H1 (cell line): ENCODE results near the gene SH3D19. TPM values are rescaled to one million over a fixed set of nuclear protein-coding genes. Genes with fewer than 3 reads are reported as not detected.

ENCODE experiments used
- POU5F1 ChIP-seq: IDR thresholded peaks from 2 replicates; pipeline ENCODE4 v1.6.1; 2011; ENCODE audit warnings: low read depth, mild to moderate bottlenecking, low read length, moderate library complexity
- RFX5 ChIP-seq: IDR thresholded peaks from 2 replicates; pipeline ENCODE4 v1.6.1; 2011; ENCODE audit warnings: low read depth, low read length, improper control_type of control experiment, borderline replicate concordance
- SIN3A ChIP-seq, 2 experiments: IDR thresholded peaks in 1 of 2; conservative IDR thresholded peaks in 1 of 2; 2 replicates each; pipeline ENCODE4 v1.6.1; 2011 to 2012; ENCODE audit warnings: low read length in 2 of 2, improper control_type of control experiment in 1 of 2, low read depth in 1 of 2, mild to moderate bottlenecking in 1 of 2
- TAF1 ChIP-seq: IDR thresholded peaks from 2 replicates; pipeline ENCODE4 v1.6.1; 2011; ENCODE audit warnings: mild to moderate bottlenecking, low read depth, low read length
- TAF7 ChIP-seq: optimal IDR thresholded peaks from 2 replicates; pipeline ENCODE3; 2011; ENCODE audit warnings: low read depth, mild to moderate bottlenecking, inconsistent platforms, low read length, moderate library complexity, borderline replicate concordance
- polyA plus RNA-seq, 7 experiments: library from polyadenylated mRNA; depleted of rRNA in 3 of 7; stranded (reverse) in 5 of 7; unstranded in 2 of 7; fragments of >200 nt in 5 of 7; fragments of 200-250 nt in 2 of 7; gene quantifications; 1 replicate in 5 of 7; 2 replicates in 1 of 7; 4 replicates in 1 of 7; pipeline versions ENCODE4 v1.2.1 to v1.2.3, GENCODE V29; 2011 to 2013; ENCODE audit warnings: missing spikeins in 2 of 7, mixed read lengths in 2 of 7
- total RNA-seq: library from RNA; stranded (reverse); fragmentation: NEBNext Ultra II Directional; extraction: Animal tissue kit (Norgen Biotek cat#: 25700); gene quantifications from 2 replicates; pipeline ENCODE4 v1.2.1, GENCODE V29; 2021
- TF ChIP-seq, protein P1 (sequence below), 3 experiments: IDR thresholded peaks; 1 replicate in 2 of 3; 2 replicates in 1 of 3; pipeline versions ENCODE4 v1.5.1 to v1.6.1; 2011; ENCODE audit warnings: low read length in 3 of 3, mild to moderate bottlenecking in 3 of 3, inconsistent platforms in 2 of 3, low read depth in 1 of 3, moderate library complexity in 1 of 3; ENCODE audit not compliant: insufficient read depth in 1 of 3; ENCODE audit errors: control extremely low read depth in 1 of 3

The SH3D19 gene
- total and polyA plus RNA-seq, 2 of the 8 experiments (the other 6 are each of a cell fraction or from before 2014, with no cell fraction given) = 11.7 to 51.3 TPM

DNA sequence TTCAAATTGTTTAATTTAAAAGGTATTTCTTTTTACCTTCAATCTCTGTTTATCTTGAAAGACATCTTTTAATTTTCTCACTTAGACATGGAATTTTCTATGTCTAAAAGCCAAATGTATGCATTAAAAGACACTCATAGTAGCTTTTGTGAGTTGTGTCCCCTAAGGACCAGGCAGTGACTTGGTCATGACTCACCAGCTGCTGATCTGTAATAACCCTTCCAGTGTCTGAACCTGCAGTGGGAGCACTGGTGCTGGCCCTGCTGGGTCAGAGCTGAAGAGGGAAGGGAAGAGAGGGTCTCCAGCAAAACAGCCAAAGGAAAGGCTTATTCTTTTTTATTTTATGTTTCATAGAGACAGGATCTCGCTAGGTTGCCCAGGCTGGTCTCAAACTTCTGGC, 31.1 kb upstream of the SH3D19 start (continued):
- TF ChIP-seq TAF7 (no peak), SIN3A (conservative IDR thresholded peaks at IDR 0.05 in 1 of 2, IDR thresholded peaks at IDR 0.05 in 1 of 2; ENCODE audit: low read depth in 1 of 2, low read length in 2 of 2) (no peak), TAF1 (no peak), POU5F1 (no peak), RFX5 (no peak)
- TF ChIP-seq, protein P1, sequence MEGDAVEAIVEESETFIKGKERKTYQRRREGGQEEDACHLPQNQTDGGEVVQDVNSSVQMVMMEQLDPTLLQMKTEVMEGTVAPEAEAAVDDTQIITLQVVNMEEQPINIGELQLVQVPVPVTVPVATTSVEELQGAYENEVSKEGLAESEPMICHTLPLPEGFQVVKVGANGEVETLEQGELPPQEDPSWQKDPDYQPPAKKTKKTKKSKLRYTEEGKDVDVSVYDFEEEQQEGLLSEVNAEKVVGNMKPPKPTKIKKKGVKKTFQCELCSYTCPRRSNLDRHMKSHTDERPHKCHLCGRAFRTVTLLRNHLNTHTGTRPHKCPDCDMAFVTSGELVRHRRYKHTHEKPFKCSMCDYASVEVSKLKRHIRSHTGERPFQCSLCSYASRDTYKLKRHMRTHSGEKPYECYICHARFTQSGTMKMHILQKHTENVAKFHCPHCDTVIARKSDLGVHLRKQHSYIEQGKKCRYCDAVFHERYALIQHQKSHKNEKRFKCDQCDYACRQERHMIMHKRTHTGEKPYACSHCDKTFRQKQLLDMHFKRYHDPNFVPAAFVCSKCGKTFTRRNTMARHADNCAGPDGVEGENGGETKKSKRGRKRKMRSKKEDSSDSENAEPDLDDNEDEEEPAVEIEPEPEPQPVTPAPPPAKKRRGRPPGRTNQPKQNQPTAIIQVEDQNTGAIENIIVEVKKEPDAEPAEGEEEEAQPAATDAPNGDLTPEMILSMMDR (IDR thresholded peaks at IDR 0.05; ENCODE audit: control extremely low read depth in 1 of 3, insufficient read depth in 1 of 3, low read depth in 1 of 3, low read length in 3 of 3) = no peak
- TF ChIP-seq, all 59 proteins: peak for 0
